GM19351 (cell line): ENCODE results near the gene GBGT1.
"Not testable (repeated sequence)": the region's sequence is repeated elsewhere in the genome, so short reads cannot be mapped to it uniquely, and the experiment has no call there.

Experiments
- ATAC-seq: cut with Tn5 transposase; IDR thresholded peaks from one replicate; pipeline ENCODE4 v1.9.1; 2021; ENCODE audit warnings: mild to moderate bottlenecking, moderate library complexity; ENCODE audit not compliant: unreplicated experiment

GBGT1 gene

GRCh38 chr9:133199648-133200321 is 36.1 kb upstream of the GBGT1 start:
- ATAC-seq: no peak

- no peak for ATAC-seq
These were observed 31.3 kb upstream of the GBGT1 start for GRCh38 chr9:133195029-133195428.

GRCh38 chr9:133194597-133194996 is 30.9 kb upstream of the GBGT1 start:
- no peak for ATAC-seq

GRCh38 chr9:133191989-133192388 is 28.3 kb upstream of the GBGT1 start:
- ATAC-seq: no peak

- no peak for ATAC-seq
These were observed 26.1 kb upstream of the GBGT1 start for GRCh38 chr9:133189826-133190225.

- no peak for ATAC-seq
These were observed 25.1 kb upstream of the GBGT1 start for GRCh38 chr9:133188843-133189180.

GRCh38 chr9:133188006-133188842 is 24.5 kb upstream of the GBGT1 start:
- ATAC-seq: no peak

- no peak for ATAC-seq
These were observed 23.9 kb upstream of the GBGT1 start for GRCh38 chr9:133187561-133188005.

GRCh38 chr9:133186736-133187135 is 23.0 kb upstream of the GBGT1 start:
- ATAC-seq: no peak

GRCh38 chr9:133184971-133185370 is 21.3 kb upstream of the GBGT1 start:
- no peak for ATAC-seq

GRCh38 chr9:133182151-133182550 is 18.4 kb upstream of the GBGT1 start:
- ATAC-seq: no peak

GRCh38 chr9:133181561-133181960 is 17.8 kb upstream of the GBGT1 start:
- ATAC-seq: no peak

- no peak for ATAC-seq
These were observed 17.2 kb upstream of the GBGT1 start for GRCh38 chr9:133180953-133181352.

- no peak for ATAC-seq
These were observed 9.3 kb upstream of the GBGT1 start for GRCh38 chr9:133173056-133173455.

GRCh38 chr9:133171161-133171961 is 7.6 kb upstream of the GBGT1 start:
- no peak for ATAC-seq

GRCh38 chr9:133170716-133171115 is 7.0 kb upstream of the GBGT1 start:
- no peak for ATAC-seq

GRCh38 chr9:133169687-133170086 is 6.0 kb upstream of the GBGT1 start:
- not testable (repeated sequence) for ATAC-seq

GRCh38 chr9:133169102-133169501 is 5.4 kb upstream of the GBGT1 start:
- no peak for ATAC-seq

- no peak for ATAC-seq
These were observed 4.7 kb upstream of the GBGT1 start for GRCh38 chr9:133168432-133168831.

- no peak for ATAC-seq
These were observed 4.1 kb upstream of the GBGT1 start for GRCh38 chr9:133167769-133168168.

GRCh38 chr9:133167096-133167730 is 3.5 kb upstream of the GBGT1 start:
- no peak for ATAC-seq
